DOHH2 (cell line): Measurements from ENCODE around the gene PIK3R3.

Experiments
- EZH2phosphoT487 ChIP-seq: fragments of 200-600 bp; sonication (generic); IDR thresholded peaks from 2 replicates; pipeline ENCODE4 v1.6.1; 2017; ENCODE audit warnings: borderline replicate concordance, mild to moderate bottlenecking, antibody characterized with exemption, low read length, moderate library complexity, mixed read lengths
- TF ChIP-seq, protein P1 (sequence below): fragments of 200-600 bp; sonication (generic); IDR thresholded peaks from one replicate; pipeline ENCODE4 v1.5.1; 2014; ENCODE audit warnings: antibody characterized with exemption, mild to moderate bottlenecking, low read depth, low read length; ENCODE audit not compliant: poor library complexity, severe bottlenecking

- TF ChIP-seq, protein P1, sequence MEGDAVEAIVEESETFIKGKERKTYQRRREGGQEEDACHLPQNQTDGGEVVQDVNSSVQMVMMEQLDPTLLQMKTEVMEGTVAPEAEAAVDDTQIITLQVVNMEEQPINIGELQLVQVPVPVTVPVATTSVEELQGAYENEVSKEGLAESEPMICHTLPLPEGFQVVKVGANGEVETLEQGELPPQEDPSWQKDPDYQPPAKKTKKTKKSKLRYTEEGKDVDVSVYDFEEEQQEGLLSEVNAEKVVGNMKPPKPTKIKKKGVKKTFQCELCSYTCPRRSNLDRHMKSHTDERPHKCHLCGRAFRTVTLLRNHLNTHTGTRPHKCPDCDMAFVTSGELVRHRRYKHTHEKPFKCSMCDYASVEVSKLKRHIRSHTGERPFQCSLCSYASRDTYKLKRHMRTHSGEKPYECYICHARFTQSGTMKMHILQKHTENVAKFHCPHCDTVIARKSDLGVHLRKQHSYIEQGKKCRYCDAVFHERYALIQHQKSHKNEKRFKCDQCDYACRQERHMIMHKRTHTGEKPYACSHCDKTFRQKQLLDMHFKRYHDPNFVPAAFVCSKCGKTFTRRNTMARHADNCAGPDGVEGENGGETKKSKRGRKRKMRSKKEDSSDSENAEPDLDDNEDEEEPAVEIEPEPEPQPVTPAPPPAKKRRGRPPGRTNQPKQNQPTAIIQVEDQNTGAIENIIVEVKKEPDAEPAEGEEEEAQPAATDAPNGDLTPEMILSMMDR, result no peak
- no peak for TF ChIP-seq EZH2phosphoT487
Observed at GRCh38 chr1:46017876-46018503, 114.4 kb downstream of the PIK3R3 start.
